Gastroesophageal sphincter (tissue), 3 donors: Measurements from ENCODE around the gene HMGN2.

ENCODE experiments used
- POLR2A ChIP-seq, 2 donors: fragments of 450-650 bp; IDR thresholded peaks; one replicate each; pipeline ENCODE4 v1.6.1; 2017; ENCODE audit warnings: antibody characterized with exemption in 2 of 2, mild to moderate bottlenecking in 2 of 2, moderate library complexity in 1 of 2
- TF ChIP-seq, protein P1 (sequence below), 4 experiments: fragments of 200-600 bp in 2 of 4; fragments of 450-650 bp in 2 of 4; sonication (generic) in 1 of 4; IDR thresholded peaks; one replicate each; pipeline ENCODE4 v1.5.1; 2017 to 2019; ENCODE audit warnings: antibody characterized with exemption in 4 of 4, mild to moderate bottlenecking in 2 of 4, moderate library complexity in 2 of 4

DNA sequence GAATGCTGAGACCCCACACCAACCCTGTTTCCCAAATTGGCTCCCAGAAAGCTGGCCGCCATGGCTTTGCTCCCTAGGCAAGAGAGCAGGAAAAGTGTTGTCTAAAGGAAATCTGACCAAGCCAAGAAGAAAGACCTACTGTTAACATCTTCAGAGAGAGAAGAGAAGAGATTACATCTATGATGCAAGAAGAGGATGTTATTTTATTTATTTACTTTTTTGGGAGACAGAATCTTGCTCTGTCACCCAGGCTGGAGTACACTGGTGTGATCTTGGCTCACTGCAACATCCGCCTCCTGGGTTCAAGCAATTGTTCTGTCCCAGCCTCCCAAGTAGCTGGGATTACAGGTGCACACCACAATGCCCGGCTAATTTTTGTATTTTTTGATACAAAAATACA is 21.7 kb downstream of the HMGN2 start:
- TF ChIP-seq POLR2A (IDR thresholded peaks at IDR 0.05): no peak
- TF ChIP-seq, protein P1, sequence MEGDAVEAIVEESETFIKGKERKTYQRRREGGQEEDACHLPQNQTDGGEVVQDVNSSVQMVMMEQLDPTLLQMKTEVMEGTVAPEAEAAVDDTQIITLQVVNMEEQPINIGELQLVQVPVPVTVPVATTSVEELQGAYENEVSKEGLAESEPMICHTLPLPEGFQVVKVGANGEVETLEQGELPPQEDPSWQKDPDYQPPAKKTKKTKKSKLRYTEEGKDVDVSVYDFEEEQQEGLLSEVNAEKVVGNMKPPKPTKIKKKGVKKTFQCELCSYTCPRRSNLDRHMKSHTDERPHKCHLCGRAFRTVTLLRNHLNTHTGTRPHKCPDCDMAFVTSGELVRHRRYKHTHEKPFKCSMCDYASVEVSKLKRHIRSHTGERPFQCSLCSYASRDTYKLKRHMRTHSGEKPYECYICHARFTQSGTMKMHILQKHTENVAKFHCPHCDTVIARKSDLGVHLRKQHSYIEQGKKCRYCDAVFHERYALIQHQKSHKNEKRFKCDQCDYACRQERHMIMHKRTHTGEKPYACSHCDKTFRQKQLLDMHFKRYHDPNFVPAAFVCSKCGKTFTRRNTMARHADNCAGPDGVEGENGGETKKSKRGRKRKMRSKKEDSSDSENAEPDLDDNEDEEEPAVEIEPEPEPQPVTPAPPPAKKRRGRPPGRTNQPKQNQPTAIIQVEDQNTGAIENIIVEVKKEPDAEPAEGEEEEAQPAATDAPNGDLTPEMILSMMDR (IDR thresholded peaks at IDR 0.05): no peak
